Stimulated activated CD4-positive, alpha-beta T cell treated with anti-CD3 and anti-CD28 coated beads, Interleukin-1b, Interleukin-23, amount 100 ng/mL, for 24 hours (primary cell): ENCODE data around the gene PAPLN.

Experiments used
- DNase-seq, 4 experiments: peaks; one replicate each; pipeline ENCODE4 v3.0.0-alpha.2; 2020; ENCODE audit warnings: low read depth in 4 of 4, low spot score in 1 of 4

The PAPLN gene

DNA sequence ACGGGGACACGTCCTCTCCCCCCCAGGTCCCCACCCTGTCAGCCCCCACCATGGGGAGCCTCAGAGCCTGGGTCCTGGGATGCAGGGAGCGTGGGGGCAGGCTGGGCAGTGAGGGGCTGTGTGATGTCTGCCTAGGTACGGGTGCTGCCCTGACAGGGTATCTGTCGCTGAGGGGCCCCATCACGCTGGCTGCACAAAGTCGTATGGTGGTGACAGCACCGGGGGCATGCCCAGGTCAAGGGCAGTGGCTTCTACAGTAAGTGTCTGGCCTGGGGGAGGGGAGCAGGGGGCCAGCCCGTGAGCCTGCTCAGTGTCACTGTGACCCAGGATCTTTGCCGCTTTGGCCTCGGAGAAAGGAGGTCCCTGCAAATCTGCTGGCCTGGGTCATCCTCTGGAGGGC lies 23.3 kb downstream of the PAPLN start:
- DNase-seq = no peak

DNA sequence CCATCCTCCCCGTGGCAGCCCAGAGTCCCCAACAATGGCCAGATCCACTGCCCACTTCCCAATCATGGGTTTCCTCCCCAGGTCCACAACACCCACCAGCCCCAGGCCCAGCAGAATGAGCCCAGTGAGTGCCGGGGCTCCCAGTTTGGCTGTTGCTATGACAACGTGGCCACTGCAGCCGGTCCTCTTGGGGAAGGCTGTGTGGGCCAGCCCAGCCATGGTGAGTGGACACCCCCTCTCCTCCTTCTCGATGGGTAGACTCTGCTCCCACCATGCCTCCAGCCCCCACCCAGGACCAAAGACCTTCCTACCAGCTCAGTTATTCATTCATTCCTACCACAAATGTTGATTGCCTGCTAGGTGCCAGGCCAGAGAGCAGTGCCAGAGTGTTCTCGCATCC lies 23.8 kb downstream of the PAPLN start:
- no peak for DNase-seq

- DNase-seq = no peak
These were observed 24.5 kb downstream of the PAPLN start for GRCh38 chr14:73261520-73262426.

GRCh38 chr14:73262427-73263183 lies 25.3 kb downstream of the PAPLN start:
- no peak for DNase-seq

DNA sequence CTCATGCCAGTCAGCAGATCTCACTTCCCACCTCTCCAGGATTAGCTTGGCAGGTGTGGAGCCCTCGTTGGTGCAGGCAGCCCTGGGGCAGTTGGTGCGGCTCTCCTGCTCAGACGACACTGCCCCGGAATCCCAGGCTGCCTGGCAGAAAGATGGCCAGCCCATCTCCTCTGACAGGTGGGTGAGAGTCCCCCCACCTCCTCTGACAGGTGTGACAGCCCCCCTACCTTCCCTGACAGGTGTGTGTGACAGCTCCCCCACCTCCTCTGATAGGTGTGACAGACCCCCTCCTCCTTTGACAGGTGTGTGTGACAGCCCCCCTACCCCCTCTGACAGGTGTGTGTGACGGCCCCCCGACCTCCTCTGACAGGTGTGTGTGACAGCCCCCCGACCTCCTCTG lies 26.3 kb downstream of the PAPLN start:
- DNase-seq = no peak

DNA sequence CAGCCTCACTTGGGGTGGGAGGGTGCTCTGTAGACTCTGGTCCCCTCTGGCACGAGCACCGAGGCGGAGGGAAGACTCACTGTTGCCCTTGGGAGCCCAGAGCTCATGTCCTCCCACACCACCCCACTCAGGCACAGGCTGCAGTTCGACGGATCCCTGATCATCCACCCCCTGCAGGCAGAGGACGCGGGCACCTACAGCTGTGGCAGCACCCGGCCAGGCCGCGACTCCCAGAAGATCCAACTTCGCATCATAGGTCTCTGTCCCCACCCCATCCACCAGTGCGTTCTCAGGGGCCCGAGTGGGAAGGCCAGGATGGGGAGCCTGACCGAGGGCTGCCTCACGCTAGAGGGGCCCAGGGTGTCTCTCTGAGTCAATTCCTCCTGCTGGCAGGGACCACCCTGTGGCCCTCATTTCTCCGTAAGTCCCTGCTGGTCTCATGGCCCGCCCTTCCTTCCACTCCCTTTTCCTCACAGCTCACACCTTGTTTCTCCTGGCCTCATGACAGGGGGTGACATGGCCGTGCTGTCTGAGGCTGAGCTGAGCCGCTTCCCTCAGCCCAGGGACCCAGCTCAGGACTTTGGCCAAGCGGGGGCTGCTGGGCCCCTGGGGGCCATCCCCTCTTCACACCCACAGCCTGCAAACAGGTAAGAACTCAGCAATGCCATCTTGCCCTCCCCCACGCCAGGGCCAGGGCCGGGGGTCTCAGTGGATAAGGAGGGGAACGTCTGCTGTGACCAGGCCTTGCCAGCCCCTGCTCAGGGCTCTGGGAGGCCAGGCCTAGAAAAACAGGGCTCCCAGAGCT lies 27.0 kb downstream of the PAPLN start:
- DNase-seq = no peak

GRCh38 chr14:73264885-73265720 lies 27.8 kb downstream of the PAPLN start:
- DNase-seq = no peak

- DNase-seq = no peak
These were observed 28.4 kb downstream of the PAPLN start for GRCh38 chr14:73265721-73266046.

DNA sequence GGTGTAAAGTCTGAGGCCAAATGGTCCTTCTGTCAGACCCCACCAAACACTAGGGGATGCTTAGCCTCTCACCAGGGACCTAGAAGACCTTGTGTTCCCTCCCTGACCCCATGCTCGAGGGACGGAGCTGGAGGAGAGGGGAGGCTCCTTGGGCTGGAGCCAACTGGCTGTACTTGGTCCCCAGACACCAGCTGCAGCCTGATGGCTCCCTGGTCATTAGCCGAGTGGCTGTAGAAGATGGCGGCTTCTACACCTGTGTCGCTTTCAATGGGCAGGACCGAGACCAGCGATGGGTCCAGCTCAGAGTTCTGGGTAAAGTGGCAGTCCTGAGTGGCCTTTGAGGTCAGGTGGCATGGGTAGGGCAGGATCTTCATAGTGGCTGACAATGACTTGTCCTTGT lies 29.0 kb downstream of the PAPLN start:
- DNase-seq = no peak

DNA sequence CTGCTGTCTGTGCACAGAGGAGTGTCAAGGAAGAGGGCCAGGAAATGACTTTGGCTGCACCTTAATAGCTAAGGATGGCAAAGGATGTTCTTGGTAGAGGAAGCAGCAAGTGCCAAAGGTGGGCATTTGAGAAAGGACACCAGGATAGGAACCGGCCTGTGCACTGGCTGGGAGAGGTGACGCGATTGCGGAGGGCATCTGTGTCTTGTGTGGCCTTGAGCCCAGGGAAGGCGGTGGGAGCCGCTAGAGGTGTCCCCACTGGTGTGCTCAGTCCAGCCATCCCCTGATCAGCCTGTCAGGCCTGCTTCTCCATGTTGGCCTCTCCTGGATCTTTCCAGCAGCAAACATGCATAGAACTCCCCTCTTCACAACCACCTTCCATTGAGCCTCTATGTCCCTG lies 30.2 kb downstream of the PAPLN start:
- no peak for DNase-seq

DNA sequence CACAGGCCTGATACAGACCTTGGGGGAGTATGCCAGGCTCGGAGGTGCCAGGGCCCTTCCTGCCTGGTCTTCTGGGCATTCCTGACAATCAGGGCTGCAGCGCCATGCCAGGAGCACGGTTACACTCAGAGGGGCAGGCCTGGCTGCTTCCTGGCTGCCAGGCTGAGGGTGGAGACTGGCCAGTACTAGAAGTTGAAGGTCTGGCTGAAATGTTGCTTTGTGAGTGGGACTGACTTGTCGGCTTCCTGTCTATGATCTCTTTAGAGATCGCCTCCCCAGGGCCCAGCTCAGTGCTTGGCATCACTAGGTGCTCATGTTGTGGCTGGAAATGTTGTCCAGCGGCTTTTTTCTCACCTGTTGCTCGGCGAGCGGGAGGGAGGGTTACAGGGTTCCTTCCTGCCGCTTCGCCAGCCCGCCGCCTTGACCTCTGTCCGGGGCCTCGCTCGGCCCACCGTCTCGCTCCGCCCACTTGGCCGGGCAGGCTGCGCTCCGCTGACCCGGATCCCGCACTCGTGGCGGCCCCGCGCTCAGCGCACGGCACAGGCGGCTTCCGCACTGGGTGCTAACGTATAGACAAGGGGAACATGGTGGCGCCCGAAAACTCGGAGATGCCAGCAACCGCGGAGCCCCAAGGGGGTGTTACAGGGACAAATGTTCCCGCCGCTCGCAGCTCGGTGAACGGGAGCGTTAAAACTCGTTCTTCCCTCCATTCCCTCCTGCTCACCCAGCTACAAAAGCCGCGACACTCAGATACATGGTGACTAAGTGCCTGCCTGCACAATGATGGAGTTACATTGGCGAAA lies 32.6 kb downstream of the PAPLN start:
- no peak for DNase-seq

- DNase-seq = no peak
These were observed 35.1 kb downstream of the PAPLN start for GRCh38 chr14:73272393-73272792.

GRCh38 chr14:73273799-73274198 lies 36.5 kb downstream of the PAPLN start:
- DNase-seq = no peak

DNA sequence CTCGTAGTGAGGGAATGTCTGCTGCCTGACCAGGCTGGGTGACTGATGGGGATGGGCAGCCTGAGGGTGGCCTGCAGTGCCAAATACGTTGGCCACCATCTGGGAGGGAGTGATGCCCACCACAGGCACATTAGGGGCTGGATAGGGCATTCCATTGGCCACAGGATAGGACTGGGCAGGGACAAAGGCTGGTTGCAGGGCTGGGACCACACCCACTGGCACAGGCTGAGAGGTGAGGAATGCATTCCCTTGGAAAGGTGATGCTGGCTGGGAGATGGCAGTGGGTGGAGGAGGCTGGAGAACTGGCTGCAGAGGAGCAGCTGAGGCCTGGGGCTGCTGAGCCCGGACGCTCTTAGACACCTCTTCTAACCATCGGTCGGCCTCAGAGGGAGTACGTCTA lies 39.5 kb downstream of the PAPLN start:
- DNase-seq = no peak

DNA sequence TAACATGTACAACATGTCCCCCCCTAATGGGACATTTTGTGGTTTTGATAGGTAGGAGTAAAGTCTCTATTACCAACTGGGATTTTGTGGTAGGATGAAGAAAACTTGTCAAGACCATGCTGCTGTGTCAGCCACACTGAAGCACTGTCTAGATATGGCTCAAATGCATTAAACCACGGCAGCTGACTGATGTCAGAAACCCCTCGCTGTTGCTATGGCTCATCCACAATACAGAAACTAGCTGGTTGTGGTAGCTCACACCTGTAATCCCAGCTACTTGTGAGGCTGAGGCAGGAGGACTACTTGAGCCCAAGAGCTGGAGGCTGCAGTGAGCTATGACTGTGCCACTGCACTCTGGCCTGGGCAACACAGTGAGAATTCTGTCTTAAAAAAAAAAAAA lies 40.1 kb downstream of the PAPLN start:
- no peak for DNase-seq

DNA sequence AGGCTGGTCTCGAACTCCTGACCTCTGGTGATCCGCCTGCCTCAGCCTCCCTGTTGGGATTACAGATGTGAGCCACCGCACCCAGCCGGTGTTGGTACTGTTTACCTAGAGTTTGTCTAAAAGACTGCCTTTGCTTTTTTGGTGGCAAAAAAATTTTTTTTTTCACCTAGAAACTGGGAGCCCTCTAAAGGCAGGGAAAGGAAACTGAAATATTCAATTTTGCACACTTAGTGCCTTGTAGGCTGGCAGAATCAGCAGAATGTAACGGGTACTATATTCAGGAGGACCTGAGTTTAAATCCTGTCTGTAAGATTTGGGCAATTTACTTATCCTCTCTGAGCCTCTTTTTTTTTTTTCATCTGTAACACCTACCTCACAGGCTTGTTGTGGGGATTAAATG lies 43.6 kb downstream of the PAPLN start:
- DNase-seq = no peak

DNA sequence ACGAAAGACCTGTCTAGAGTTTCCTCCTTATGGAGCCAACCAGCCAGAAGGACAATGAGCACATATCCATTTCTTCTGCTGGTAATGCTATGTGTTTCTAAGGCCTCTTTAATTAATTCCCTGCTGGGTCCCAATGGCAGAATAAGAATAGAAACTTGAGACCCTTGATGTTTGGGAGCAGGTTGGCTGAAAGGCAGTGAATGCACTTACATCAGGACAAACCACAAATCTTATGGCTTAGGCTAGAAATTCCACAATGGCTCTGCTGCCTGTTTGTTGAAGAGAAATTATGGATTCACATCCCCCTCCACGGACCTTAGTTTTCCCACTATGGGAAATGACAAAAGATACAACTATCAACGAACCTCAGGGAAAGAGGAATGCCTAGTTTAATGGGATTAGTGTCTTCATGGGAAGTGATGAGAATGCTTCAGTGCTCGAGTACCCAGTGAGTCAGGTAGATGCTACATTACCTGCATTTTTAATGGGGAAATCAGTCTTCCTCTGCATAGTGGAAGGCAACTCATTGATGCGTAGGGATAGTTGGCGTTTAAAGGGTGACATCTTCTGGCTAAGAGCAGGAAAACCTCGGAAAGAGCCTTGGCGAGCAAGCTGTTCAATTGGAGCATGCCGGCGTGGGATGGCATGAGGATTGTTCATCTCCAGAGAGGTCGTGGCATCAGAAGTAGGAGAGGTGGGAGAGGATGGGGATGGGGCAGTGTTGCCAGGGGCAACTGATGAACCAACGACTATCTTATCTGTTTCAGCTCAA lies 46.5 kb downstream of the PAPLN start:
- DNase-seq = no peak

- no peak for DNase-seq
These were observed 48.7 kb downstream of the PAPLN start for GRCh38 chr14:73285979-73286378.

DNA sequence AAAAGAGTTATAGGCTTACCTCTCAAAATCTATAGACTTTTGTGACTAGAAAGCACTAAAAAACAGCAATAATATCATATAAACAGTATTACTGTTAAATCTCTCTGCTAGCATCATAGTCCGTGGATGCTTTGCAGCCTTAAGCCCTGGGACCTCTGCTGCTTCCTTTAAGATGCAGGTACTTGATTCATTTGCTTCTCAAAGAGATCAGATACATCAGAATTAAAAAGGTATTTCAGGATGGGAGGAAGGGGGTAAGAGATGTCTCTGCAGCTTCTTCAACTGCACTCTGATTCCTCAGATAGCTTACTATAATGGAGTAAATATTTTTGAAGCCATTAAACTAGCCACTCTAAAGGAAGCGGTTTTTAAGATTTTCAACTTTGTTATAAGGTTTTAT lies 49.3 kb downstream of the PAPLN start:
- DNase-seq = no peak
